ENCODE data around the gene BCAR3. TPM values are rescaled to one million over a fixed set of nuclear protein-coding genes. Genes with fewer than 3 reads are reported as not detected.
A peak's percentile ranks its signal among the peaks of the same experiment; 100 is the strongest.

BCAR3 gene
- total RNA-seq, 2 donors from 2014 or later: 32.7 to 48.7 TPM

GRCh38 chr1:93631626-93632365 lies 49.8 kb downstream of the BCAR3 start:
- peak; percentile 62 for TF ChIP-seq CTCF (conservative IDR thresholded peaks at IDR 0.05)
- Histone ChIP-seq H3K27ac (ENCODE audit: low read depth, low read length) (no peak overlapping the region), H3K9ac (ENCODE audit: extremely low read depth, low read length, poor library complexity, severe bottlenecking) (no peak overlapping the region), H3K4me1 (ENCODE audit: control insufficient read depth, insufficient read depth, low read length) (peaks cover 9% of the 10 kb centered on the region), H3K27me3 (ENCODE audit: control insufficient read depth, insufficient read depth, low read length, poor library complexity, severe bottlenecking) (no peaks in the 10 kb centered on the region), H3K4me3 (ENCODE audit: low read length) (no peak overlapping the region), H3K36me3 (ENCODE audit: control insufficient read depth, insufficient read depth, low read length) (peaks cover 70% of the 10 kb centered on the region), H3K9me3 (ENCODE audit: control insufficient read depth, low read length) (peaks cover 20% of the 10 kb centered on the region)
- no peak overlapping the region for H3K4me3 Mint-ChIP-seq
- DNase-seq: no peak
- peaks cover 60% of the 10 kb centered on the region for H3K36me3 Mint-ChIP-seq (ENCODE audit: low read depth)
- H3K27ac Mint-ChIP-seq: peak overlapping the region; percentile 36
- H3K27me3 Mint-ChIP-seq (ENCODE audit: insufficient read depth): no peaks in the 10 kb centered on the region
- peaks cover 27% of the 10 kb centered on the region for H3K4me1 Mint-ChIP-seq
- H3K9me3 Mint-ChIP-seq: peaks cover 1% of the 10 kb centered on the region
- WGBS, 2 experiments (ENCODE audit: insufficient coverage in 1 of 2, insufficient read length in 1 of 2): 96 to 98% methylated on average over 3 to 5 of the region's 5 CpGs

GRCh38 chr1:93630168-93630567 lies 51.5 kb downstream of the BCAR3 start:
- H3K27ac Mint-ChIP-seq: no peak overlapping the region

More at GRCh38 chr1:93630168-93630567, 51.5 kb downstream of the BCAR3 start:
- Mint-ChIP-seq H3K4me3 (no peak overlapping the region), H3K9me3 (peaks cover 1% of the 10 kb centered on the region), H3K4me1 (peaks cover 43% of the 10 kb centered on the region), H3K27me3 (ENCODE audit: insufficient read depth) (no peaks in the 10 kb centered on the region), H3K36me3 (ENCODE audit: low read depth) (peaks cover 45% of the 10 kb centered on the region)
- Histone ChIP-seq H3K4me1 (ENCODE audit: control insufficient read depth, insufficient read depth, low read length) (peaks cover 24% of the 10 kb centered on the region), H3K36me3 (ENCODE audit: control insufficient read depth, insufficient read depth, low read length) (peaks cover 53% of the 10 kb centered on the region), H3K9me3 (ENCODE audit: control insufficient read depth, low read length) (peaks cover 6% of the 10 kb centered on the region), H3K27ac (ENCODE audit: low read depth, low read length) (no peak overlapping the region), H3K4me3 (ENCODE audit: low read length) (no peak overlapping the region), H3K9ac (ENCODE audit: extremely low read depth, low read length, poor library complexity, severe bottlenecking) (no peak overlapping the region), H3K27me3 (ENCODE audit: control insufficient read depth, insufficient read depth, low read length, poor library complexity, severe bottlenecking) (no peaks in the 10 kb centered on the region)
- DNase-seq: no peak
- WGBS, 2 experiments (ENCODE audit: insufficient coverage in 1 of 2, insufficient read length in 1 of 2): 91 to 100% methylated on average over 2 to 3 of the region's 3 CpGs
- no peak for TF ChIP-seq CTCF (conservative IDR thresholded peaks at IDR 0.05)
